Common myeloid progenitor, CD34-positive (primary cell): Measurements from ENCODE around the gene BMI1.

Experiments used
- CTCF ChIA-PET: fragments of 350-600 bp; sonication (Branson Sonifier 250); formaldehyde crosslinking; loops from one replicate; lab custom pipeline; 2021; ENCODE audit warnings: antibody characterized with exemption; lab: Charles Lee
- POLR2A ChIA-PET: fragments of 350-600 bp; sonication (Branson Sonifier 250); formaldehyde crosslinking; loops from one replicate; lab custom pipeline; 2021; ENCODE audit warnings: antibody characterized with exemption; lab: Charles Lee
- DNase-seq, 3 donors: peaks; one replicate each; pipeline versions ENCODE4 v3.0.0 to v3.0.0-alpha.2; 2013
- H3K27ac ChIP-seq, 2 experiments: 1 replicate in 1 of 2; 2 replicates in 1 of 2; pipeline ENCODE4 v1.7.0; 2013; ENCODE audit warnings: inconsistent platforms in 2 of 2, low read length in 2 of 2, mild to moderate bottlenecking in 2 of 2, low read depth in 1 of 2, moderate library complexity in 1 of 2; ENCODE audit not compliant: severe bottlenecking in 2 of 2, insufficient read depth in 1 of 2, poor library complexity in 1 of 2
- H3K27me3 ChIP-seq, 5 experiments: replicated peaks in 2 of 5; 1 replicate in 3 of 5; 2 replicates in 2 of 5; pipeline versions ENCODE4 v1.6.1 to v1.7.0; 2013; ENCODE audit warnings: low read length in 4 of 5, mild to moderate bottlenecking in 2 of 5, moderate library complexity in 2 of 5, inconsistent platforms in 1 of 5; ENCODE audit not compliant: insufficient read depth in 5 of 5, control insufficient read depth in 4 of 5
- H3K36me3 ChIP-seq, 4 experiments: 1 replicate in 2 of 4; 2 replicates in 2 of 4; pipeline versions ENCODE4 v1.6.1 to v1.7.0; 2013; ENCODE audit warnings: low read length in 3 of 4, control low read depth in 1 of 4, mild to moderate bottlenecking in 1 of 4; ENCODE audit not compliant: control insufficient read depth in 4 of 4, insufficient read depth in 4 of 4
- H3K4me1 ChIP-seq, 4 experiments: 1 replicate in 3 of 4; 2 replicates in 1 of 4; pipeline versions ENCODE4 v1.6.1 to v1.7.1; 2013; ENCODE audit warnings: low read length in 3 of 4, mild to moderate bottlenecking in 3 of 4, control low read depth in 1 of 4, inconsistent platforms in 1 of 4, moderate library complexity in 1 of 4; ENCODE audit not compliant: control insufficient read depth in 4 of 4, insufficient read depth in 4 of 4; ENCODE audit errors: control extremely low read depth in 1 of 4
- H3K4me3 ChIP-seq, 7 experiments: 1 replicate in 4 of 7; 2 replicates in 3 of 7; pipeline versions ENCODE4 v1.5.1 to v1.7.0; 2013; ENCODE audit warnings: mild to moderate bottlenecking in 7 of 7, low read length in 6 of 7, moderate library complexity in 6 of 7, inconsistent platforms in 2 of 7, low read depth in 2 of 7, control low read depth in 1 of 7; ENCODE audit not compliant: insufficient read depth in 4 of 7, control insufficient read depth in 1 of 7; ENCODE audit errors: extremely low read depth in 1 of 7
- H3K9me3 ChIP-seq, 5 experiments: 1 replicate in 4 of 5; 2 replicates in 1 of 5; pipeline versions ENCODE4 v1.6.1 to v1.7.1; 2013; ENCODE audit warnings: low read length in 4 of 5, mild to moderate bottlenecking in 2 of 5, inconsistent platforms in 1 of 5, low read depth in 1 of 5, moderate library complexity in 1 of 5; ENCODE audit not compliant: control insufficient read depth in 4 of 5, insufficient read depth in 2 of 5; ENCODE audit errors: control extremely low read depth in 1 of 5
- WGBS: methylation state at CpG from one replicate; pipeline ENCODE4 v1.1.5; 2013; ENCODE audit not compliant: insufficient coverage; 5-methylcytosine and 5-hydroxymethylcytosine counted together

The BMI1 gene

GRCh38 chr10:22332116-22332692, 11.3 kb downstream of the BMI1 start:
- Histone ChIP-seq H3K27ac (no peak overlapping the region), H3K36me3 (peaks cover 8 to 19% (median 11%) of the 10 kb centered on the region in 4 experiments), H3K9me3 (peaks cover 0 to 11% (median 4%) of the 10 kb centered on the region in 5 experiments), H3K4me3 (no peak overlapping the region), H3K27me3 (peaks cover 1 to 30% (median 13%) of the 10 kb centered on the region in 5 experiments), H3K4me1 (peaks cover 9 to 48% (median 36%) of the 10 kb centered on the region in 4 experiments)
- CTCF ChIA-PET = interaction anchor here (0.9 to 1.3 kb wide), 2 partner anchors 11 to 73 kb away, joined by 3 to 4 read pairs; no protein-coding TSS in a partner anchor
- no peak for DNase-seq
- WGBS = 100% methylated on average over 1 of the region's 7 CpGs
- POLR2A ChIA-PET = no interaction called here

- WGBS = 22% methylated on average over 20 of the region's 25 CpGs
- Histone ChIP-seq H3K27ac (no peak overlapping the region), H3K4me1 (peaks cover 9 to 49% (median 36%) of the 10 kb centered on the region in 4 experiments), H3K9me3 (peaks cover 0 to 11% (median 4%) of the 10 kb centered on the region in 5 experiments), H3K27me3 (peaks cover 4 to 41% (median 20%) of the 10 kb centered on the region in 5 experiments), H3K4me3 (peak overlapping the region in 6 of 7 experiments; percentile 22 to 75 (median 58)), H3K36me3 (peaks cover 7 to 12% (median 10%) of the 10 kb centered on the region in 4 experiments)
- peak in 2 of 3 donors; percentile 55 to 63 for DNase-seq
- CTCF ChIA-PET = no interaction called here
- POLR2A ChIA-PET = no interaction called here
Observed at GRCh38 chr10:22333167-22333974, 12.5 kb downstream of the BMI1 start.

DNA sequence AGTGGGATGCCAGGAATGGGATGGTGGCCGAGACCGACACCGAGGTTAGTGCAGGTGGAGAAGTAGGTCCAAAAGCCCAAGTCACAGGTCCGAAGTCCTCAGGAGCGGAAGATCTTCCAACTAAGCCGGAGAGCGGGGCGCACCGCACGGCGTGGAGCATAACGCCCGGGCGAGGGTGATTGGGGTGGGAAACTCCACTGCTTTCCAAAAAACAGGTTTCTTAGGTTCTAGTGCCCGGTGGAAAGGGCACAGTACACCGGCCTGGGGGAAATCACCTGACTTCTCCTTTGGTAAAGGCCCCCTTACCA, 13.0 kb downstream of the BMI1 start:
- ChIA-PET CTCF (no interaction called here), POLR2A (no interaction called here)
- H3K27me3 ChIP-seq = peaks cover 7 to 46% (median 22%) of the 10 kb centered on the region in 5 experiments
- no peak overlapping the region for H3K27ac ChIP-seq
- peak overlapping the region in 3 of 7 experiments; percentile 22 to 75 (median 32) for H3K4me3 ChIP-seq
- no peak for DNase-seq
- peaks cover 5 to 11% (median 8%) of the 10 kb centered on the region in 4 experiments for H3K36me3 ChIP-seq
- H3K4me1 ChIP-seq = peaks cover 9 to 49% (median 36%) of the 10 kb centered on the region in 4 experiments
- H3K9me3 ChIP-seq = peaks cover 0 to 11% (median 4%) of the 10 kb centered on the region in 5 experiments
- WGBS = 75% methylated on average over 15 of the region's 16 CpGs

DNA sequence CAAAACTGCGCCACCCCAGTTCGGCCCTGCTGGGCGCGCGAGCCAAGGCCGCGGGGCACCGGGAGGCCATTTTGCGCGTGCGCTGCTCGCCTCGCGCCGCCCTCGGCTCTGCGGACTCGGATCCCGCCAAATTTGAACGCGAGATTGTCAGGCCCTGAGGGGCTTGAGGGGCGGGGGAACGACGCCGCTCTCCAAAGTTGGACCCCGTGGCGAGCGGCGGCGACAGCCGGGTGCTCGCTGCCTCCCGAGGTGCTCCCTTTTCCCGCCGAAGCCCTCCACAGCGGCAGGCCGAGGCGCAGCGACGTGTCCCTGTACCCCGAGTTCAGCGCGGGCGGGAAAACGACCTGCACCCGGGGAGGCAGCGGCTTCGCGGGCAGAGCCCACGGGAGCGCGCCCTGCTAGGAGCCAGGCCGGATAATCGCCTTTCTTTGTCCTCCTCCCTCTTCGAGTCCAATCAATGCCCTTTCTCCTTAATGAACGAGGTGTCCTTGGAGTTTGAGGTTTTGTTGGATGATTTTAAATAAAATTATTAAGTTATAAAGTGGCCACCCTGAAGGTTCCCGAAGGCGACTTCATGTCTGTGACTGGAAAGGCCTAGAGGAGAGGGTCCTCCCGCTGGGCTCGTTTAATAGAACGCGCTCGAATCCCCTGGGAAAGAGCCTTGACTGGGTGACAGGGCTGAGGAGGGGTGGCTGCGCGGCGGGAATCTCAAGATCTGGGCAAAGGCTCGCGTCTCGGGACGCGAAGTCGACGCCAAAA, 13.7 kb downstream of the BMI1 start:
- ChIA-PET POLR2A (no interaction called here), CTCF (interaction anchor here (0.8 kb wide), 1 partner anchor 8 kb away, joined by 5 read pairs; no protein-coding TSS in a partner anchor)
- peaks cover 0 to 11% (median 4%) of the 10 kb centered on the region in 5 experiments for H3K9me3 ChIP-seq
- peaks cover 11 to 53% (median 25%) of the 10 kb centered on the region in 5 experiments for H3K27me3 ChIP-seq
- H3K36me3 ChIP-seq = peaks cover 0 to 6% (median 3%) of the 10 kb centered on the region in 4 experiments
- WGBS = 26% methylated on average over 68 of the region's 73 CpGs
- DNase-seq = peak in 2 of 3 donors; percentile 57 to 60
- peaks cover 14 to 49% (median 36%) of the 10 kb centered on the region in 4 experiments for H3K4me1 ChIP-seq
- no peak overlapping the region for H3K27ac ChIP-seq
- H3K4me3 ChIP-seq = peak overlapping the region; percentile 10 to 75 (median 57)

- H3K36me3 ChIP-seq = no peaks in the 10 kb centered on the region
- POLR2A ChIA-PET = no interaction called here
- H3K9me3 ChIP-seq = peaks cover 0 to 11% (median 4%) of the 10 kb centered on the region in 5 experiments
- CTCF ChIA-PET = interaction anchor here (0.8 kb wide), 1 partner anchor 9 kb away, joined by 5 read pairs; no protein-coding TSS in a partner anchor
- peak overlapping the region; percentile 12 to 75 (median 57) for H3K4me3 ChIP-seq
- DNase-seq = peak; percentile 90 to 95 (median 94)
- peaks cover 18 to 52% (median 42%) of the 10 kb centered on the region in 4 experiments for H3K4me1 ChIP-seq
- no peak overlapping the region for H3K27ac ChIP-seq
- WGBS = 1% methylated on average over 54 of the region's 71 CpGs
- H3K27me3 ChIP-seq = peaks cover 11 to 54% (median 25%) of the 10 kb centered on the region in 5 experiments
Observed at GRCh38 chr10:22335173-22335933, 14.5 kb downstream of the BMI1 start.
